ENCODE results near the gene UTP3.
A peak's percentile ranks its signal among the peaks of the same experiment; 100 is the strongest.
"Not testable (repeated sequence)": the region's sequence is repeated elsewhere in the genome, so short reads cannot be mapped to it uniquely, and the experiment has no call there.

Gene UTP3

GRCh38 chr4:70714079-70714887 is 26.0 kb downstream of the UTP3 start:
- no peak for DNase-seq (ENCODE audit: low read depth in 2 of 2)

GRCh38 chr4:70715097-70715496 is 26.8 kb downstream of the UTP3 start:
- DNase-seq (ENCODE audit: low read depth in 2 of 2), result no peak

- DNase-seq (ENCODE audit: low read depth in 2 of 2), result no peak
These were observed 30.7 kb downstream of the UTP3 start for GRCh38 chr4:70718811-70719604.

GRCh38 chr4:70721747-70722146 is 33.4 kb downstream of the UTP3 start, which contains the start of gene RUFY3:
RUFY3 (plus strand) TSS chr4:70721964; CDS start chr4:70722574, 610 bp downstream.
- no peak for DNase-seq (ENCODE audit: low read depth in 2 of 2)

- peak in 1 of 2 donors; percentile 23 for DNase-seq (ENCODE audit: low read depth in 2 of 2)
These were observed 34.0 kb downstream of the UTP3 start for GRCh38 chr4:70722199-70722791.

GRCh38 chr4:70724463-70724862 is 36.1 kb downstream of the UTP3 start:
- DNase-seq (ENCODE audit: low read depth in 2 of 2), result no peak

- DNase-seq (ENCODE audit: low read depth in 2 of 2), result no peak
These were observed 37.3 kb downstream of the UTP3 start for GRCh38 chr4:70725633-70726032.

GRCh38 chr4:70726515-70726914 is 38.2 kb downstream of the UTP3 start:
- DNase-seq (ENCODE audit: low read depth in 2 of 2), result not testable (repeated sequence)

GRCh38 chr4:70728091-70728490 is 39.8 kb downstream of the UTP3 start:
- no peak for DNase-seq (ENCODE audit: low read depth in 2 of 2)

- not testable (repeated sequence) for DNase-seq (ENCODE audit: low read depth in 2 of 2)
These were observed 44.5 kb downstream of the UTP3 start for GRCh38 chr4:70732878-70733277.

GRCh38 chr4:70734168-70734954 is 46.0 kb downstream of the UTP3 start:
- peak in 1 of 2 donors; percentile 8 for DNase-seq (ENCODE audit: low read depth in 2 of 2)

- DNase-seq (ENCODE audit: low read depth in 2 of 2), result no peak
These were observed 46.6 kb downstream of the UTP3 start for GRCh38 chr4:70734971-70735370.

- DNase-seq (ENCODE audit: low read depth in 2 of 2), result peak in 1 of 2 donors; percentile 11
These were observed 47.6 kb downstream of the UTP3 start for GRCh38 chr4:70735915-70736314.

- no peak for DNase-seq (ENCODE audit: low read depth in 2 of 2)
These were observed 48.7 kb downstream of the UTP3 start for GRCh38 chr4:70737006-70737405.

- DNase-seq (ENCODE audit: low read depth in 2 of 2), result no peak
These were observed 49.1 kb downstream of the UTP3 start for GRCh38 chr4:70737409-70737808.

GRCh38 chr4:70739496-70740337 is 51.4 kb downstream of the UTP3 start:
- DNase-seq (ENCODE audit: low read depth in 2 of 2), result no peak
